GM18870 (cell line): ENCODE measurements around the gene HSPA1A.
A peak's percentile ranks its signal among the peaks of the same experiment; 100 is the strongest.
"Not testable (repeated sequence)": the region's sequence is repeated elsewhere in the genome, so short reads cannot be mapped to it uniquely, and the experiment has no call there.

Experiments
- ATAC-seq: cut with Tn5 transposase; IDR thresholded peaks from one replicate; pipeline ENCODE4 v1.9.1; 2021; ENCODE audit warnings: moderate library complexity; ENCODE audit not compliant: unreplicated experiment

HSPA1A gene

GRCh38 chr6:31781244-31782125, 33.9 kb upstream of the HSPA1A start:
- no peak for ATAC-seq

- no peak for ATAC-seq
Observed at GRCh38 chr6:31782126-31782855, 33.1 kb upstream of the HSPA1A start.

- ATAC-seq: no peak
Observed at GRCh38 chr6:31784098-31784925, 31.0 kb upstream of the HSPA1A start.

- no peak for ATAC-seq
Observed at GRCh38 chr6:31785475-31785874, 29.9 kb upstream of the HSPA1A start.

GRCh38 chr6:31791324-31792089, 23.8 kb upstream of the HSPA1A start:
- no peak for ATAC-seq

GRCh38 chr6:31792090-31792374, 23.3 kb upstream of the HSPA1A start:
- ATAC-seq: no peak

- ATAC-seq: no peak
Observed at GRCh38 chr6:31792761-31793171, 22.6 kb upstream of the HSPA1A start.

GRCh38 chr6:31793927-31794245, 21.5 kb upstream of the HSPA1A start:
- ATAC-seq: not testable (repeated sequence)

- ATAC-seq: no peak
Observed at GRCh38 chr6:31794294-31794865, 21.0 kb upstream of the HSPA1A start.

GRCh38 chr6:31794866-31795615, 20.3 kb upstream of the HSPA1A start:
- no peak for ATAC-seq

- no peak for ATAC-seq
Observed at GRCh38 chr6:31795616-31796298, 19.6 kb upstream of the HSPA1A start, which contains the start of gene VARS1. VARS1 (minus strand) TSS chr6:31795752; CDS start chr6:31795217, 535 bp downstream.

- no peak for ATAC-seq
Observed at GRCh38 chr6:31796993-31797385, 18.4 kb upstream of the HSPA1A start.

- ATAC-seq: no peak
Observed at GRCh38 chr6:31797588-31797987, 17.8 kb upstream of the HSPA1A start.

- ATAC-seq: no peak
Observed at GRCh38 chr6:31799781-31800180, 15.6 kb upstream of the HSPA1A start.

GRCh38 chr6:31801031-31801927, 14.1 kb upstream of the HSPA1A start:
- ATAC-seq: not testable (repeated sequence)

GRCh38 chr6:31805939-31806469, 9.3 kb upstream of the HSPA1A start:
- ATAC-seq: no peak

GRCh38 chr6:31806470-31807272, 8.7 kb upstream of the HSPA1A start, which contains the start of gene LSM2:
LSM2 (minus strand) TSS chr6:31806966; CDS start chr6:31806757, 209 bp downstream.
- peak; percentile 66 for ATAC-seq
